SK-N-SH treated with all-trans-retinoic acid at 6 μM for 48 hours (cell line): ENCODE measurements around the gene MYOM3.

Experiments
- ZNF70 ChIP-seq: fragments of 450-650 bp; formaldehyde crosslinking; IDR thresholded peaks from 2 replicates; pipeline ENCODE4 v1.5.0; 2020; ENCODE audit warnings: mild to moderate bottlenecking, moderate library complexity
- TF ChIP-seq, protein P1 (sequence below): fragments of 250-450 bp; sonication (Bioruptor Pico); IDR thresholded peaks from 2 replicates; pipeline ENCODE4 v1.5.0; 2020; ENCODE audit warnings: mild to moderate bottlenecking, moderate library complexity

DNA sequence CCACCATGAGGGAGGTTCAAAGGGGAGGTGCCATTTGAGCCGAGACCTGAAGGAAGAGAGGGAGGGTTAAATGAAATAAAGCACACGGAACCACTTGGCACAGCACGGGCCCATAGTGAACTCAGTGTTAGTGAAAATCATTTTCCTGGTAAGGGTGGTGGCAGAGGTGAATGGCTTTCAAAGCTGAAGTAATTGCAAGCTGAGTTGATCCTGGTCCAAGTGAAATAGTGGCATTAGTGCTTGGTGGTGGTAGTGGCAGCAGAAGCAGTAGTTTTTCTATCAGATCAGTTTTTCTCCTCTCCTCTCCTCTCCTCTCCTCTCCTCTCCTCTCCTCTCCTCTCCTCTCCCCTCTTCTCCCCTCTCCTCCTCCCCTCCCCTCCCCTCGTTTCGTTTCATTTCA, 101.3 kb downstream of the MYOM3 start:
- TF ChIP-seq, protein P1, sequence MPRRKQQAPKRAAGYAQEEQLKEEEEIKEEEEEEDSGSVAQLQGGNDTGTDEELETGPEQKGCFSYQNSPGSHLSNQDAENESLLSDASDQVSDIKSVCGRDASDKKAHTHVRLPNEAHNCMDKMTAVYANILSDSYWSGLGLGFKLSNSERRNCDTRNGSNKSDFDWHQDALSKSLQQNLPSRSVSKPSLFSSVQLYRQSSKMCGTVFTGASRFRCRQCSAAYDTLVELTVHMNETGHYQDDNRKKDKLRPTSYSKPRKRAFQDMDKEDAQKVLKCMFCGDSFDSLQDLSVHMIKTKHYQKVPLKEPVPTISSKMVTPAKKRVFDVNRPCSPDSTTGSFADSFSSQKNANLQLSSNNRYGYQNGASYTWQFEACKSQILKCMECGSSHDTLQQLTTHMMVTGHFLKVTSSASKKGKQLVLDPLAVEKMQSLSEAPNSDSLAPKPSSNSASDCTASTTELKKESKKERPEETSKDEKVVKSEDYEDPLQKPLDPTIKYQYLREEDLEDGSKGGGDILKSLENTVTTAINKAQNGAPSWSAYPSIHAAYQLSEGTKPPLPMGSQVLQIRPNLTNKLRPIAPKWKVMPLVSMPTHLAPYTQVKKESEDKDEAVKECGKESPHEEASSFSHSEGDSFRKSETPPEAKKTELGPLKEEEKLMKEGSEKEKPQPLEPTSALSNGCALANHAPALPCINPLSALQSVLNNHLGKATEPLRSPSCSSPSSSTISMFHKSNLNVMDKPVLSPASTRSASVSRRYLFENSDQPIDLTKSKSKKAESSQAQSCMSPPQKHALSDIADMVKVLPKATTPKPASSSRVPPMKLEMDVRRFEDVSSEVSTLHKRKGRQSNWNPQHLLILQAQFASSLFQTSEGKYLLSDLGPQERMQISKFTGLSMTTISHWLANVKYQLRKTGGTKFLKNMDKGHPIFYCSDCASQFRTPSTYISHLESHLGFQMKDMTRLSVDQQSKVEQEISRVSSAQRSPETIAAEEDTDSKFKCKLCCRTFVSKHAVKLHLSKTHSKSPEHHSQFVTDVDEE (CRISPR knock-in tag) = no peak
- no peak for TF ChIP-seq ZNF70 (CRISPR knock-in tag)
